ENCODE data around the gene ASXL3. TPM values are rescaled to one million over a fixed set of nuclear protein-coding genes. Genes with fewer than 3 reads are reported as not detected.

ASXL3 gene
- total RNA-seq, 1 donor from 2014 or later = 1.3 TPM

GRCh38 chr18:33702625-33703024 is 124.6 kb downstream of the ASXL3 start:
- H3K4me1 ChIP-seq = no peaks in the 10 kb centered on the region
- intact Hi-C loops (cut with DNase I) = no loop called here
- H3K36me3 ChIP-seq = no peaks in the 10 kb centered on the region
- no peaks in the 10 kb centered on the region for H3K9me3 ChIP-seq
- H3K27me3 ChIP-seq = no peaks in the 10 kb centered on the region
- no peak for DNase-seq
- ATAC-seq = no peak
- H3K27ac ChIP-seq = no peak overlapping the region
- TF ChIP-seq, protein P1, sequence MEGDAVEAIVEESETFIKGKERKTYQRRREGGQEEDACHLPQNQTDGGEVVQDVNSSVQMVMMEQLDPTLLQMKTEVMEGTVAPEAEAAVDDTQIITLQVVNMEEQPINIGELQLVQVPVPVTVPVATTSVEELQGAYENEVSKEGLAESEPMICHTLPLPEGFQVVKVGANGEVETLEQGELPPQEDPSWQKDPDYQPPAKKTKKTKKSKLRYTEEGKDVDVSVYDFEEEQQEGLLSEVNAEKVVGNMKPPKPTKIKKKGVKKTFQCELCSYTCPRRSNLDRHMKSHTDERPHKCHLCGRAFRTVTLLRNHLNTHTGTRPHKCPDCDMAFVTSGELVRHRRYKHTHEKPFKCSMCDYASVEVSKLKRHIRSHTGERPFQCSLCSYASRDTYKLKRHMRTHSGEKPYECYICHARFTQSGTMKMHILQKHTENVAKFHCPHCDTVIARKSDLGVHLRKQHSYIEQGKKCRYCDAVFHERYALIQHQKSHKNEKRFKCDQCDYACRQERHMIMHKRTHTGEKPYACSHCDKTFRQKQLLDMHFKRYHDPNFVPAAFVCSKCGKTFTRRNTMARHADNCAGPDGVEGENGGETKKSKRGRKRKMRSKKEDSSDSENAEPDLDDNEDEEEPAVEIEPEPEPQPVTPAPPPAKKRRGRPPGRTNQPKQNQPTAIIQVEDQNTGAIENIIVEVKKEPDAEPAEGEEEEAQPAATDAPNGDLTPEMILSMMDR (IDR thresholded peaks at IDR 0.05) = no peak
- no peak overlapping the region for H3K4me3 ChIP-seq

DNA sequence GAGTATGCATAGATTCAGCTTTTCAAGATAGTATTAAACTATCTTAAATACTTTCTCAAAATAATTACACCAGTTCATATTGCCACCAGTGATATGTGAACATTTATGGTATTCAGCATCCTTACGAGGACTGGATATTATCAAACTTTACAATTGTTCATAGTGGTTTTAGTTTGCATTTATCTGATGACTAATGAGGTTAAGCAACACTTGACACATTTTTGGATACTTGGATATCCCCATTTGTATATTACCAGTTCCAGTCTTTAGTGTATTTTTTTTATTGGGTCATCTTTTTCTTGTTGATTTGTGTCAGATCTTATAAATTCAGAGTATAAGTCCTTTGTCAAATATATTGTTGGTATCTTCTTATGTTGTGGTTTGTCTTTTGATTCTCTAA is 128.4 kb downstream of the ASXL3 start:
- ATAC-seq (no peak), DNase-seq (no peak)
- TF ChIP-seq, protein P1 (IDR thresholded peaks at IDR 0.05) = no peak
- Histone ChIP-seq H3K4me1 (no peaks in the 10 kb centered on the region), H3K4me3 (no peak overlapping the region), H3K27me3 (no peaks in the 10 kb centered on the region), H3K36me3 (no peaks in the 10 kb centered on the region), H3K27ac (no peak overlapping the region), H3K9me3 (no peaks in the 10 kb centered on the region)
- intact Hi-C loops (cut with DNase I) = no loop called here

- intact Hi-C loops (cut with DNase I) = no loop called here
- Histone ChIP-seq H3K4me1 (no peaks in the 10 kb centered on the region), H3K4me3 (no peak overlapping the region), H3K36me3 (no peaks in the 10 kb centered on the region), H3K27me3 (no peaks in the 10 kb centered on the region), H3K27ac (no peak overlapping the region), H3K9me3 (no peaks in the 10 kb centered on the region)
- ATAC-seq = no peak
- no peak for DNase-seq
- TF ChIP-seq, protein P1 (IDR thresholded peaks at IDR 0.05) = no peak
Observed at GRCh38 chr18:33708876-33709275, 130.9 kb downstream of the ASXL3 start.

DNA sequence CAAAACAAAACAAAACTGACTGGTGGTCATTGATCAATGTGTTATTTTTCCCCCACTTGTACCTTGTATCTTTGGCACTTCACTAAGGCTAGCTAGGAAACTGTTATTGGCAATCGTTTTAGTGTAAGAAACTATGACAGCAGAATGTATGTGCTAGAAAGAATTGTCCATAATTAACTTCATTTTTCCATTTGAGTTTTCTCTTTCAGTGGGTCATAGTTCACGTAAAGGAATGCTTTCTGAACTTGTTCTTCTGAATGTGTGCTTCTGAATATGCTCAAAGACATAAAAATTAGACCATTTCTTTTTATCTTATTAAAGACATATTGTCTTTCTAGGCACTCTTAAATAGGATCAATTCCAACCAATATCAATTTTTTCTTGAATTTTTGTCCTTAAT is 132.2 kb downstream of the ASXL3 start:
- intact Hi-C loops (cut with DNase I) = no loop called here
- H3K27ac ChIP-seq = no peak overlapping the region
- no peaks in the 10 kb centered on the region for H3K36me3 ChIP-seq
- no peaks in the 10 kb centered on the region for H3K4me1 ChIP-seq
- no peak overlapping the region for H3K4me3 ChIP-seq
- TF ChIP-seq, protein P1 (IDR thresholded peaks at IDR 0.05) = no peak
- no peak for ATAC-seq
- DNase-seq = no peak
- H3K9me3 ChIP-seq = no peaks in the 10 kb centered on the region
- H3K27me3 ChIP-seq = no peaks in the 10 kb centered on the region

GRCh38 chr18:33711514-33711913 is 133.5 kb downstream of the ASXL3 start:
- Histone ChIP-seq H3K9me3 (no peaks in the 10 kb centered on the region), H3K27me3 (no peaks in the 10 kb centered on the region), H3K4me1 (no peaks in the 10 kb centered on the region), H3K36me3 (no peaks in the 10 kb centered on the region), H3K27ac (no peak overlapping the region), H3K4me3 (no peak overlapping the region)
- DNase-seq (no peak), ATAC-seq (no peak)
- intact Hi-C loops (cut with DNase I) = no loop called here
- TF ChIP-seq, protein P1 (IDR thresholded peaks at IDR 0.05) = no peak

DNA sequence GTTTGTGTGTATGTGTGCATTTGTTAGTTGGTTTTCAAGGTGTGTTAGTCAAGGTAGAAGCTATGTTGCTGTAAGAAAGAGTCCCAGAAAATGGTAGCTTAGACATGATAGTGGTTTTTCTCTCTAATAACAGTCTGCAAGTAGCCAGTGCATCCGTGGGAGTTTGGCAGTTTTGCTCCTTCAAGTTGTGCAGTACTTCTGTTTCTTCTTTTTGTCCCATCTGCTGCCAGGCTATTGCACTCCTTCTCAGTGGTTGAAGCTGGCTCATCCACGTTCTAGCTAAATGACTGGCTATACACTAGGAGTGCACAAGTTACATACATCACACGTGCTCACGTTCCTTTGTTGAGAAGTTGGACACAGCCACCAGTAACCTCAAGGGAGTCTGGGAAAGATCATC is 134.7 kb downstream of the ASXL3 start:
- Histone ChIP-seq H3K27ac (no peak overlapping the region), H3K4me1 (no peaks in the 10 kb centered on the region), H3K27me3 (no peaks in the 10 kb centered on the region), H3K9me3 (no peaks in the 10 kb centered on the region), H3K36me3 (no peaks in the 10 kb centered on the region), H3K4me3 (no peak overlapping the region)
- intact Hi-C loops (cut with DNase I) = no loop called here
- ATAC-seq = no peak
- no peak for DNase-seq
- TF ChIP-seq, protein P1 (IDR thresholded peaks at IDR 0.05) = no peak

Data from upper lobe of right lung (tissue), 1 donor.